Karpas-422 (cell line): ENCODE data around the gene PHRF1. TPM values are rescaled to one million over a fixed set of nuclear protein-coding genes. Genes with fewer than 3 reads are reported as not detected.

Experiments used
- DNase-seq: peaks from one replicate; pipeline ENCODE4 v3.0.0-alpha.2; 2015
- H2AFZ ChIP-seq: fragments of 200-600 bp; sonication (generic); 2 replicates; pipeline ENCODE4 v1.6.1; 2014; ENCODE audit warnings: antibody characterized with exemption, low read length, mixed read lengths
- H3K27ac ChIP-seq: fragments of 200-600 bp; sonication (generic); 2 replicates; pipeline ENCODE4 v1.5.1; 2014; ENCODE audit warnings: mild to moderate bottlenecking, low read length, moderate library complexity
- H3K27me3 ChIP-seq: fragments of 200-600 bp; sonication (generic); 2 replicates; pipeline ENCODE4 v1.6.1; 2014; ENCODE audit warnings: low read length, mixed read lengths
- H3K36me3 ChIP-seq: fragments of 200-600 bp; sonication (generic); 2 replicates; pipeline ENCODE4 v1.6.1; 2014; ENCODE audit warnings: low read length, mixed read lengths; ENCODE audit not compliant: insufficient read depth
- H3K4me1 ChIP-seq: fragments of 200-600 bp; sonication (generic); 2 replicates; pipeline ENCODE4 v1.6.1; 2014; ENCODE audit warnings: mild to moderate bottlenecking, low read length, mixed read lengths
- H3K4me2 ChIP-seq: fragments of 200-600 bp; sonication (generic); 2 replicates; pipeline ENCODE4 v1.6.1; 2014; ENCODE audit warnings: low read length, low read depth, mild to moderate bottlenecking; ENCODE audit not compliant: poor library complexity, severe bottlenecking
- H3K4me3 ChIP-seq: fragments of 200-600 bp; sonication (generic); 2 replicates; pipeline ENCODE4 v1.5.1; 2014; ENCODE audit warnings: mild to moderate bottlenecking, antibody characterized with exemption, low read length, mixed read lengths
- H3K79me2 ChIP-seq: fragments of 200-600 bp; sonication (generic); 2 replicates; pipeline ENCODE4 v1.6.1; 2014; ENCODE audit warnings: mild to moderate bottlenecking, low read length, mixed read lengths
- H3K9ac ChIP-seq: fragments of 200-600 bp; sonication (generic); 2 replicates; pipeline ENCODE4 v1.6.0; 2014; ENCODE audit warnings: low read length
- H3K9me2 ChIP-seq: fragments of 200-600 bp; sonication (generic), shearing (Covaris generic); replicated peaks from 2 replicates; pipeline ENCODE4 v1.6.0; 2014; ENCODE audit warnings: mild to moderate bottlenecking, low read length, moderate library complexity; ENCODE audit not compliant: insufficient read depth
- H3K9me3 ChIP-seq: fragments of 300-700, 200-600 bp; sonication (generic); 2 replicates; pipeline ENCODE4 v1.6.1; 2014; ENCODE audit warnings: low read length, mixed read lengths
- H4K20me1 ChIP-seq: fragments of 200-600 bp; sonication (generic); 2 replicates; pipeline ENCODE4 v1.6.1; 2014; ENCODE audit warnings: mild to moderate bottlenecking, antibody characterized with exemption, low read length, low read depth; ENCODE audit not compliant: insufficient read depth
- total RNA-seq: library from RNA; depleted of rRNA; stranded (reverse); fragments of >200 nt; shearing (Covaris generic); gene quantifications from 2 replicates; pipeline ENCODE4 v1.2.3, GENCODE V29; 2014; ENCODE audit warnings: low replicate concordance

PHRF1 gene
- total RNA-seq, 1 experiment from 2014 or later = 8.7 TPM

DNA sequence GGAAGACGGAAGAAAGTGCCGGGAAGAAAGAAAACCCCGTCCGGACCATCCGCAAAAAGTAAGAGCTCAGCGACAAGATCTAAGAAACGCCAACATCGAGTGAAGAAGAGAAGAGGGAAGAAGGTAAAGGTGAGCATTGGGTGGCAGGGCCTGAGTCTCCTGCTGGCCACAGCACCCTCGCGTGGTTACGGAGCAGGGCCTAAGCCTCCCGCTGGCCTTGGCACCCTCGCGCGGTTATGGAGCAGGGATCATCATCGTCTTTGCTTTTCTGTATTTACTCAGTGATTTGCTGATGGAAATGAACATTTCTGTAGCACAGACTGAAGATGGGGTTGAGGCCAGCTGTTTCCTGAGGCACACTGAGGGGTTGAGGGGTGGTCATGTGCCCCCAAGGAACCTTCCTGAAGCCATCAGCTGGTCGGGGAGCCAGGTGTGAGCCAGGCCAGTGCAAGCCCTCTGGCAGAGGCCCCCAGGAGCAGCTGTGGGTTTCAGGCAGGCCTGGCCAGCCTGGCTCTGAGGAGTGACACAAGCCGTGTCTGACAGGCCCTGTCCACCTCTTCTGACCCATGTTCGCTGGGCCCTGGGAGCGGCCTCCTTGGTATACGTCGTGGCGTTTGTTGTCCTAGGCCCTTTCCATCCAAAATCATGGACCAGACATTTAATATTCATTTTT is 25.4 kb downstream of the PHRF1 start:
- H3K27ac ChIP-seq = no peak overlapping the region
- no peaks in the 10 kb centered on the region for H3K79me2 ChIP-seq
- peaks cover 15% of the 10 kb centered on the region; the same call in 1 of the 2 replicates for H3K36me3 ChIP-seq
- 0 out of 2 replicates have a peak, but pooled peaks cover 5% of the 10 kb centered on the region for H4K20me1 ChIP-seq
- DNase-seq = no peak
- no peak overlapping the region for H3K4me2 ChIP-seq
- no peaks in the 10 kb centered on the region for H3K9me3 ChIP-seq
- H2AFZ ChIP-seq = no peak overlapping the region
- H3K4me1 ChIP-seq = no peaks in the 10 kb centered on the region
- no peak overlapping the region for H3K9ac ChIP-seq
- no peak overlapping the region for H3K4me3 ChIP-seq
- H3K27me3 ChIP-seq = no peaks in the 10 kb centered on the region
- no peaks in the 10 kb centered on the region for H3K9me2 ChIP-seq

DNA sequence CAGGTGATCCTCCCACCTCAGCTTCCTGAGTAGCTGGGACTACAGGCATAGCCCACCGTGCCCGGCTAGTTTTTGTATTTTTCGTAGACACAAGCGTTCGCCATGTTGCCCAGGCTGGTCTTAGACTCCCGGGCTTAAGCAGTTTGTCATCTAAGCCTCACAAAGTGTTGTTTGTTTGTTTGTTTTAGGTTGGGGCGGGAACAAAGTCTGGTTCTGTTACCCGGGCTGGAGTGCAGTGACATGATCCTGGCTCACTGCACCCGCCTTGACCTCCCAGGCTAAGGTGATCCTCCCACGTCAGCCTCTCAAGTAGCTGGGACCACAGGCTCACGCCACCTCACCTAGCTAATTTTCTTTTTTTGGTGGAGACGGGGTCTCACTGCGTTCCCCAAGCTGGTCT is 26.9 kb downstream of the PHRF1 start:
- no peaks in the 10 kb centered on the region for H3K27me3 ChIP-seq
- no peak overlapping the region for H2AFZ ChIP-seq
- H3K9ac ChIP-seq = no peak overlapping the region
- H3K4me1 ChIP-seq = no peaks in the 10 kb centered on the region
- no peaks in the 10 kb centered on the region for H3K9me3 ChIP-seq
- peaks cover 15% of the 10 kb centered on the region; the same call in 1 of the 2 replicates for H3K36me3 ChIP-seq
- no peak overlapping the region for H3K27ac ChIP-seq
- H3K9me2 ChIP-seq = no peaks in the 10 kb centered on the region
- no peak overlapping the region for H3K4me2 ChIP-seq
- no peaks in the 10 kb centered on the region; the same call in 1 of the 2 replicates for H4K20me1 ChIP-seq
- no peak for DNase-seq
- no peak overlapping the region for H3K4me3 ChIP-seq
- H3K79me2 ChIP-seq = no peaks in the 10 kb centered on the region

DNA sequence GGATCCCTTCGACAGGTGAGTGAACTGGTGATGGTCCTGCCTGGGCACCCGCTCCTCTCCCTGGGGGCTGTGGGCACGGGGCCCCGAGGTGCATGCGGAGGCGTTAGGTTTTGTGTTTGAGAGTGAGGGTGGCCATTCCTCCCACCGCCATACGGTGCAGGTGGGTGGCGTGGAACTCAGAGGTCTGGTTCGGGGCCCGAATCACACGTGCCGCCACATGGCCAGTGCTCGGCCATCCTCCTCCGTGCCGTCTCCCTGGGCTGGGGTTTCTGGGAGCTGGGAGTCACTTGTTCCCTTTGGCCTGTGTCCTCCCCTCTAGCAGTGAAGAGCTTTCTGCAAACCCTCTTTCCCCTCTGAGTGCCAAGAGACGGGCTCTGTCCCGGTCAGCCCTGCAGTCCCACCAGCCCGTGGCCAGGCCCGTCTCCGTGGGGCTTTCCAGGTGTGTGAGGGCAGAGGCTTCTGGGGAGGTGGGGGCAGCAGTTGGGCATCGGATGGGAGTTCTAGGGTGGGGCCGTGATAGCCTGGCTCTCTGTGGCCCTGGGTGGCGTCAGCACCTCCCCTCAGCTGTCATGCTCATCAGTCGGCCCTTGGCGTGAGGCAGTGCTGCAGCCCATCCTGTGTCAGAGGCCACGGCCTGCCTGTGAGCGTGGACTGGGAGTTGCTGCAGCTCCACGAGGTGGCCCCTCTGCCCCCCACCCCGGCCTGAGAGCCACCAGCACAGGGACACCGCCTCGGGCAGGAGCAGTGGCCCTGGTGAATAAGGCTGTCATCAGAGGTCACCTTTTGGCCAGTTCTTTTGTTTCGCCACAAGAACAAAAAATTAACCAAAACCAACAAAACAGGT is 29.2 kb downstream of the PHRF1 start:
- H4K20me1 ChIP-seq = no peaks in the 10 kb centered on the region; the same call in 1 of the 2 replicates
- no peaks in the 10 kb centered on the region for H3K4me1 ChIP-seq
- no peak overlapping the region for H3K27ac ChIP-seq
- H2AFZ ChIP-seq = no peak overlapping the region
- peaks cover 9% of the 10 kb centered on the region; the same call in 1 of the 2 replicates for H3K36me3 ChIP-seq
- H3K4me2 ChIP-seq = no peak overlapping the region
- no peaks in the 10 kb centered on the region for H3K79me2 ChIP-seq
- H3K9ac ChIP-seq = no peak overlapping the region
- no peaks in the 10 kb centered on the region for H3K9me3 ChIP-seq
- H3K9me2 ChIP-seq = no peaks in the 10 kb centered on the region
- H3K4me3 ChIP-seq = no peak overlapping the region
- DNase-seq = no peak
- H3K27me3 ChIP-seq = no peaks in the 10 kb centered on the region

DNA sequence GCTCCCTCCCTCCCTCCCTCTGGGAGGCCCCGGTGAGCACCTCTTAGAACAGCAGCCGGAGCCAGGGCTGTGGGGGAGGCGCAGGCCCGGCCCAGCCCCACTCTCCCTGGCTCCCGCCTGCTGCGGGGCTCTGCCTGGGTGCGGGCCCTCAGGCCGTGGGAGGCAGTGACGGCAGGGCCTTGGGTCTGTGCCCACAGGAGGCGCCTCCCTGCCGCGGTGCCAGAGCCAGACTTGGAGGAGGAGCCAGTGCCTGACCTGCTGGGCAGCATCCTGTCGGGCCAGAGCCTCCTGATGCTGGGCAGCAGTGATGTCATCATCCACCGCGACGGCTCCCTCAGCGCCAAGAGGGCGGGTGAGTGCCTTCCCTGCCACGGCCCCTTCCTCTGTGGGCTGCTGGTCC is 30.0 kb downstream of the PHRF1 start:
- Histone ChIP-seq H3K4me1 (no peaks in the 10 kb centered on the region), H3K9ac (no peak overlapping the region), H3K27me3 (no peaks in the 10 kb centered on the region), H3K4me2 (no peak overlapping the region), H3K4me3 (no peak overlapping the region), H3K9me3 (no peaks in the 10 kb centered on the region), H2AFZ (no peak overlapping the region), H3K9me2 (no peaks in the 10 kb centered on the region), H3K79me2 (no peaks in the 10 kb centered on the region), H4K20me1 (no peaks in the 10 kb centered on the region; the same call in 1 of the 2 replicates), H3K27ac (no peak overlapping the region), H3K36me3 (peaks cover 9% of the 10 kb centered on the region; the same call in 1 of the 2 replicates)
- no peak for DNase-seq

GRCh38 chr11:607020-607780 is 30.9 kb downstream of the PHRF1 start:
- H3K4me1 ChIP-seq = no peaks in the 10 kb centered on the region
- no peaks in the 10 kb centered on the region for H3K9me3 ChIP-seq
- peaks cover 6% of the 10 kb centered on the region; the same call in 1 of the 2 replicates for H3K36me3 ChIP-seq
- no peak overlapping the region for H3K9ac ChIP-seq
- no peaks in the 10 kb centered on the region for H3K9me2 ChIP-seq
- no peak for DNase-seq
- H3K4me3 ChIP-seq = no peak overlapping the region
- H3K27ac ChIP-seq = no peak overlapping the region
- no peak overlapping the region for H2AFZ ChIP-seq
- no peak overlapping the region for H3K4me2 ChIP-seq
- H3K79me2 ChIP-seq = no peaks in the 10 kb centered on the region
- H4K20me1 ChIP-seq = peaks cover 4% of the 10 kb centered on the region; the same call in 1 of the 2 replicates
- no peaks in the 10 kb centered on the region for H3K27me3 ChIP-seq

DNA sequence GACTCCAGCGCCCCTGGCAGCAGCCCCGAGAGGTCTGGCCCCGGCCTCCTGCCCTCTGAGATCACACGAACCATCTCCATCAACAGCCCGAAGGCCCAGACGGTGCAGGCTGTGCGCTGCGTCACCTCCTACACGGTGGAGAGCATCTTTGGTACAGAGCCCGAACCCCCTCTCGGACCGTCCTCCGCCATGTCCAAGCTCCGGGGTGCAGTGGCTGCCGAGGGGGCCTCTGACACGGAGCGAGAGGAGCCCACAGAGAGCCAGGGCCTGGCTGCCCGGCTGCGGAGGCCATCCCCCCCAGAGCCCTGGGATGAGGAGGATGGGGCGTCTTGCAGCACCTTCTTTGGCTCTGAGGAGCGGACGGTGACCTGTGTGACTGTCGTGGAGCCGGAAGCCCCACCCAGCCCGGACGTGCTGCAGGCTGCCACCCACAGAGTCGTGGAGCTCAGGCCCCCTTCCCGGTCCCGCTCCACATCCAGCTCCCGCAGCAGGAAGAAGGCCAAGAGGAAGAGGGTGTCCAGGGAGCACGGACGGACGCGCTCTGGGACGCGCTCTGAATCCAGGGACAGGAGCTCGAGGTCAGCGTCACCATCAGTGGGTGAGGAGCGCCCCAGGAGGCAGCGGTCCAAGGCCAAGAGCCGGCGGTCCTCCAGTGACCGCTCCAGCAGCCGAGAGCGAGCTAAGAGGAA is 31.8 kb downstream of the PHRF1 start:
- H2AFZ ChIP-seq = no peak overlapping the region
- DNase-seq = no peak
- no peak overlapping the region for H3K27ac ChIP-seq
- peaks cover 11% of the 10 kb centered on the region; the same call in 1 of the 2 replicates for H4K20me1 ChIP-seq
- H3K9me2 ChIP-seq = no peaks in the 10 kb centered on the region
- no peaks in the 10 kb centered on the region for H3K79me2 ChIP-seq
- H3K36me3 ChIP-seq = peaks cover 6% of the 10 kb centered on the region; the same call in 1 of the 2 replicates
- H3K9me3 ChIP-seq = no peaks in the 10 kb centered on the region
- H3K4me1 ChIP-seq = no peaks in the 10 kb centered on the region
- H3K27me3 ChIP-seq = no peaks in the 10 kb centered on the region
- H3K4me2 ChIP-seq = no peak overlapping the region
- no peak overlapping the region for H3K9ac ChIP-seq
- no peak overlapping the region for H3K4me3 ChIP-seq

DNA sequence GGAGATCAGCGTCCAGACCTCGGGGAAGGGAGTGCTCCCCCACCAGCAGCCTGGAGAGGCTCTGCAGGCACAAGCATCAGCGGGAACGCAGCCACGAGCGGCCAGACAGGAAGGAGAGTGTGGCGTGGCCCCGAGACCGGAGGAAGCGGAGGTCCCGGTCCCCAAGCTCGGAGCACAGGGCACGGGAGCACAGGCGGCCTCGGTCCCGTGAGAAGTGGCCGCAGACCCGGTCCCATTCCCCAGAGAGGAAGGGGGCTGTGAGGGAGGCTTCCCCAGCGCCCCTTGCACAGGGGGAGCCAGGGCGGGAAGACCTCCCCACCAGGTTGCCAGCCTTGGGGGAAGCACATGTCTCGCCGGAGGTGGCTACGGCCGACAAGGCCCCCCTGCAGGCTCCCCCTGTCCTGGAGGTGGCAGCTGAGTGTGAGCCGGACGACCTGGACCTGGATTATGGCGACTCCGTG is 32.6 kb downstream of the PHRF1 start:
- Histone ChIP-seq H3K4me2 (no peak overlapping the region), H3K27ac (no peak overlapping the region), H3K36me3 (peaks cover 6% of the 10 kb centered on the region; the same call in 1 of the 2 replicates), H3K27me3 (no peaks in the 10 kb centered on the region), H3K9me2 (no peaks in the 10 kb centered on the region), H3K9ac (no peak overlapping the region), H3K4me1 (peaks cover 3% of the 10 kb centered on the region), H3K9me3 (no peaks in the 10 kb centered on the region), H3K4me3 (no peak overlapping the region), H3K79me2 (no peaks in the 10 kb centered on the region), H4K20me1 (peaks cover 16% of the 10 kb centered on the region; the same call in 1 of the 2 replicates), H2AFZ (no peak overlapping the region)
- no peak for DNase-seq
